SU-DHL-6 (cell line): Measurements from ENCODE around the gene TEX13D.

Experiments used
- EZH2phosphoT487 ChIP-seq: fragments of 200-600 bp; sonication (generic), shearing (Covaris generic); conservative IDR thresholded peaks from 2 replicates; pipeline ENCODE4 v1.6.1; 2018; ENCODE audit warnings: mild to moderate bottlenecking, antibody characterized with exemption, low read length, moderate library complexity, mixed read lengths
- TF ChIP-seq, protein P1 (sequence below): fragments of 200-600 bp; sonication (generic); IDR thresholded peaks from one replicate; pipeline ENCODE4 v1.5.1; 2017; ENCODE audit warnings: antibody characterized with exemption, mild to moderate bottlenecking, low read length, moderate library complexity; ENCODE audit not compliant: insufficient read depth, poor library complexity, severe bottlenecking

DNA sequence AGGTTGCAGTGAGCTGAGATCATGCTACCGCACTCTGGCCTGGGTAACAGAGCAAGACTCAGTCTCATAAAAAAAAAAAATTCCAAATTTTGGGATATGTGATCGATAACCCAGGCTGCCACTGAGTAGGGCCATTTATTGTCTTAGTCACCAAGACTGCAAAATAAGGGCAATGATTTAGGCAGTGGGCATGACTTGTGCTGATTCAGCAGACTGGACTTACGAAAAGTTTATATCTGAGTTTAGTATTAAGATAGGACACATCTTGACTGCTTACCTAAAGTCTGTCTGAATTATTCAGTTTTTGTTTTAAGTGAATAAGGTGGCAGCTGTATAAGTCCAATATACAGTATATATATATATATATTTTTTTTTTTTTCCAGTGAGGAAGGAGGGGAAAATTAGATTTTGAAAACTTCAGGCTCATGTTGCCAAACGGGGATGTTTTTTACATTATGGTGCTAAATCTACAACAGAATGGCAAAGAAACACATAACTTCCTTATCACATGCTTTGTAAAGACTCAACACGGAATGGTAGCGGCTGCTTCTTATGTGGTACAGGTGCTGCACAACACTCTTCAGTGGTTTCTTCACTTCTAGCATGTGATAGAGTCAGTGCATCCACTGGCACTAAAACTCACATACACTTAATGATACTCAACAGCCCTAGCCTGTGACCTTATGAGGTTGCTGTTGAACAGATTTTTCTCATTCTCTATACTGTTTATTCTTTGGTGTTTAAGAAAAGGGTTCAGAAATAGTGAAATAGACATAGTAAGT is 6.5 kb downstream of the TEX13D start:
- TF ChIP-seq, protein P1, sequence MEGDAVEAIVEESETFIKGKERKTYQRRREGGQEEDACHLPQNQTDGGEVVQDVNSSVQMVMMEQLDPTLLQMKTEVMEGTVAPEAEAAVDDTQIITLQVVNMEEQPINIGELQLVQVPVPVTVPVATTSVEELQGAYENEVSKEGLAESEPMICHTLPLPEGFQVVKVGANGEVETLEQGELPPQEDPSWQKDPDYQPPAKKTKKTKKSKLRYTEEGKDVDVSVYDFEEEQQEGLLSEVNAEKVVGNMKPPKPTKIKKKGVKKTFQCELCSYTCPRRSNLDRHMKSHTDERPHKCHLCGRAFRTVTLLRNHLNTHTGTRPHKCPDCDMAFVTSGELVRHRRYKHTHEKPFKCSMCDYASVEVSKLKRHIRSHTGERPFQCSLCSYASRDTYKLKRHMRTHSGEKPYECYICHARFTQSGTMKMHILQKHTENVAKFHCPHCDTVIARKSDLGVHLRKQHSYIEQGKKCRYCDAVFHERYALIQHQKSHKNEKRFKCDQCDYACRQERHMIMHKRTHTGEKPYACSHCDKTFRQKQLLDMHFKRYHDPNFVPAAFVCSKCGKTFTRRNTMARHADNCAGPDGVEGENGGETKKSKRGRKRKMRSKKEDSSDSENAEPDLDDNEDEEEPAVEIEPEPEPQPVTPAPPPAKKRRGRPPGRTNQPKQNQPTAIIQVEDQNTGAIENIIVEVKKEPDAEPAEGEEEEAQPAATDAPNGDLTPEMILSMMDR, result no peak
- TF ChIP-seq EZH2phosphoT487, result no peak
